HG03521 (cell line): ENCODE measurements around the gene MRPL52.
"Not testable (repeated sequence)": the region's sequence is repeated elsewhere in the genome, so short reads cannot be mapped to it uniquely, and the experiment has no call there.

Experiments used
- ATAC-seq: cut with Tn5 transposase; IDR thresholded peaks from one replicate; pipeline ENCODE4 v1.9.1; 2021; ENCODE audit warnings: mild to moderate bottlenecking, moderate library complexity; ENCODE audit not compliant: unreplicated experiment

MRPL52 gene

GRCh38 chr14:22808388-22809209, 21.1 kb upstream of the MRPL52 start:
- no peak for ATAC-seq

GRCh38 chr14:22811722-22812121, 18.0 kb upstream of the MRPL52 start:
- no peak for ATAC-seq

GRCh38 chr14:22812744-22813143, 16.9 kb upstream of the MRPL52 start:
- ATAC-seq = no peak

GRCh38 chr14:22813145-22813544, 16.5 kb upstream of the MRPL52 start:
- ATAC-seq = no peak

- ATAC-seq = no peak
Observed at GRCh38 chr14:22814373-22814772, 15.3 kb upstream of the MRPL52 start.

GRCh38 chr14:22814941-22815713, 14.6 kb upstream of the MRPL52 start, which contains the start of gene SLC7A7:
Gene SLC7A7 (minus strand): TSS chr14:22815435. CDS start chr14:22813398, 2,037 bp downstream.
- ATAC-seq = no peak

- ATAC-seq = no peak
Observed at GRCh38 chr14:22819151-22819988, 10.3 kb upstream of the MRPL52 start.

- no peak for ATAC-seq
Observed at GRCh38 chr14:22820731-22821130, 9.0 kb upstream of the MRPL52 start.

GRCh38 chr14:22821193-22822015, 8.3 kb upstream of the MRPL52 start:
- ATAC-seq = no peak

- no peak for ATAC-seq
Observed at GRCh38 chr14:22822016-22822570, 7.6 kb upstream of the MRPL52 start.

GRCh38 chr14:22822571-22823098, 7.1 kb upstream of the MRPL52 start:
- ATAC-seq = peak; percentile 39

- ATAC-seq = no peak
Observed at GRCh38 chr14:22824711-22825359, 4.9 kb upstream of the MRPL52 start.

GRCh38 chr14:22829076-22829660, 519 bp upstream of the MRPL52 start:
- not testable (repeated sequence) for ATAC-seq

GRCh38 chr14:22830443-22831010, 840 bp downstream of the MRPL52 start:
- no peak for ATAC-seq

- ATAC-seq = no peak
Observed at GRCh38 chr14:22835505-22835904, 5.8 kb downstream of the MRPL52 start.

GRCh38 chr14:22836301-22837113, 6.8 kb downstream of the MRPL52 start, which contains the start of gene MMP14:
Gene MMP14 (plus strand): TSS chr14:22836585. CDS start chr14:22836818, 233 bp downstream.
- ATAC-seq = no peak

- no peak for ATAC-seq
Observed at GRCh38 chr14:22837114-22837749, 7.5 kb downstream of the MRPL52 start.
